Natural killer cell (primary cell): ENCODE data around the gene CCDC127. TPM values are rescaled to one million over a fixed set of nuclear protein-coding genes. Genes with fewer than 3 reads are reported as not detected.

ENCODE experiments used
- ATAC-seq, 3 donors: fragments of 150-1000 bp in 2 of 3; fragments of 200-7000 bp in 1 of 3; cut with Tn5 transposase; 1 replicate in 1 of 3; 2 replicates in 2 of 3; pipeline ENCODE4 v1.10.0; 2021; ENCODE audit warnings: mild to moderate bottlenecking in 2 of 3, moderate library complexity in 2 of 3
- DNase-seq, 2 donors: peaks; one replicate each; pipeline versions ENCODE4 v3.0.0 to v3.0.0-alpha.2; 2013 to 2021; ENCODE audit warnings: mixed read lengths in 1 of 2
- H3K27ac ChIP-seq: one replicate; pipeline ENCODE4 v1.5.1; 2013; ENCODE audit warnings: mild to moderate bottlenecking, low read length
- H3K27me3 ChIP-seq: one replicate; pipeline ENCODE4 v1.6.1; 2013; ENCODE audit warnings: low read length; ENCODE audit not compliant: control insufficient read depth, insufficient read depth
- H3K36me3 ChIP-seq: one replicate; pipeline ENCODE4 v1.6.1; 2013; ENCODE audit warnings: low read length; ENCODE audit not compliant: control insufficient read depth, insufficient read depth
- H3K4me1 ChIP-seq: one replicate; pipeline ENCODE4 v1.6.1; 2013; ENCODE audit warnings: low read length; ENCODE audit not compliant: control insufficient read depth, insufficient read depth
- H3K4me3 ChIP-seq: one replicate; pipeline ENCODE4 v1.5.1; 2013; ENCODE audit warnings: low read length
- H3K9me3 ChIP-seq: one replicate; pipeline ENCODE4 v1.6.1; 2013; ENCODE audit warnings: low read length; ENCODE audit not compliant: control insufficient read depth, insufficient read depth
- H3K27ac Mint-ChIP-seq, 2 donors: one replicate each; pipeline ENCODE4 v1.8.0; 2022; ENCODE audit warnings: mild to moderate bottlenecking in 2 of 2, mixed read lengths in 2 of 2, moderate library complexity in 1 of 2
- H3K27me3 Mint-ChIP-seq, 2 donors: one replicate each; pipeline ENCODE4 v1.8.0; 2022; ENCODE audit warnings: low read depth in 2 of 2, mixed read lengths in 2 of 2
- H3K36me3 Mint-ChIP-seq: one replicate; pipeline ENCODE4 v1.8.0; 2022; ENCODE audit warnings: mixed read lengths
- H3K4me1 Mint-ChIP-seq, 2 donors: one replicate each; pipeline ENCODE4 v1.8.0; 2022; ENCODE audit warnings: mixed read lengths in 2 of 2
- H3K4me3 Mint-ChIP-seq: one replicate; pipeline ENCODE4 v1.8.0; 2022; ENCODE audit warnings: mild to moderate bottlenecking, moderate library complexity, mixed read lengths
- H3K9me3 Mint-ChIP-seq, 2 donors: one replicate each; pipeline ENCODE4 v1.8.0; 2022; ENCODE audit warnings: mixed read lengths in 2 of 2
- CTCF ChIP-seq: fragments of 200-600 bp; IDR thresholded peaks from one replicate; pipeline ENCODE4 v1.8.0; 2022; ENCODE audit warnings: antibody characterized with exemption
- WGBS: methylation state at CpG from one replicate; pipeline ENCODE4 v1.1.7; 2013; ENCODE audit warnings: missing lambda C conversion rate; ENCODE audit not compliant: insufficient coverage; 5-methylcytosine and 5-hydroxymethylcytosine counted together
- intact Hi-C: fragments of 100-400 bp; cut with micrococcal nuclease; formaldehyde crosslinking; loops from one replicate; pipeline ENCODE4 v1.14.2; 2022
- total RNA-seq, 4 donors: library from RNA; stranded (reverse); fragments of 120-200 nt in 1 of 4; gene quantifications; one replicate each; pipeline versions ENCODE4 v1.2.3 to v1.2.4, GENCODE V29; 2013 to 2022

CCDC127 gene
- total RNA-seq, 3 donors from 2014 or later (not counting 1 experiment from before 2014, with no cell fraction given) = 4.4 to 6.2 (median 5.4) TPM

GRCh38 chr5:172841-173251 is 45.1 kb downstream of the CCDC127 start:
- Histone ChIP-seq H3K4me1 (no peaks in the 10 kb centered on the region), H3K4me3 (no peak overlapping the region), H3K27ac (no peak overlapping the region), H3K36me3 (no peaks in the 10 kb centered on the region), H3K9me3 (no peaks in the 10 kb centered on the region), H3K27me3 (no peaks in the 10 kb centered on the region)
- H3K36me3 Mint-ChIP-seq = no peaks in the 10 kb centered on the region
- WGBS = 82% methylated on average over 17 of the region's 17 CpGs
- no peaks in the 10 kb centered on the region for H3K27me3 Mint-ChIP-seq
- DNase-seq = no peak
- no peak overlapping the region for H3K4me3 Mint-ChIP-seq
- H3K9me3 Mint-ChIP-seq = no peaks in the 10 kb centered on the region
- no peak overlapping the region for H3K27ac Mint-ChIP-seq
- no peaks in the 10 kb centered on the region for H3K4me1 Mint-ChIP-seq
- no peak for TF ChIP-seq CTCF
- intact Hi-C loops = no loop called here
- ATAC-seq = no peak

GRCh38 chr5:172421-172820 is 45.5 kb downstream of the CCDC127 start:
- H3K9me3 Mint-ChIP-seq = no peaks in the 10 kb centered on the region
- TF ChIP-seq CTCF = no peak
- WGBS = 96% methylated on average over 13 of the region's 13 CpGs
- H3K27ac Mint-ChIP-seq = no peak overlapping the region
- no peak overlapping the region for H3K4me3 ChIP-seq
- no peaks in the 10 kb centered on the region for H3K4me1 Mint-ChIP-seq
- no peaks in the 10 kb centered on the region for H3K4me1 ChIP-seq
- DNase-seq = no peak
- H3K36me3 Mint-ChIP-seq = no peaks in the 10 kb centered on the region
- no peaks in the 10 kb centered on the region for H3K27me3 ChIP-seq
- H3K27ac ChIP-seq = no peak overlapping the region
- no peaks in the 10 kb centered on the region for H3K27me3 Mint-ChIP-seq
- intact Hi-C loops = no loop called here
- H3K4me3 Mint-ChIP-seq = no peak overlapping the region
- no peak for ATAC-seq
- no peaks in the 10 kb centered on the region for H3K36me3 ChIP-seq
- no peaks in the 10 kb centered on the region for H3K9me3 ChIP-seq

- Histone ChIP-seq H3K4me3 (no peak overlapping the region), H3K36me3 (no peaks in the 10 kb centered on the region), H3K4me1 (no peaks in the 10 kb centered on the region), H3K9me3 (no peaks in the 10 kb centered on the region), H3K27ac (no peak overlapping the region), H3K27me3 (no peaks in the 10 kb centered on the region)
- intact Hi-C loops = no loop called here
- Mint-ChIP-seq H3K4me3 (no peak overlapping the region), H3K4me1 (no peaks in the 10 kb centered on the region), H3K36me3 (no peaks in the 10 kb centered on the region), H3K27ac (no peak overlapping the region), H3K9me3 (no peaks in the 10 kb centered on the region), H3K27me3 (no peaks in the 10 kb centered on the region)
- ATAC-seq = no peak
- no peak for DNase-seq
- 93% methylated on average over 23 of the region's 23 CpGs for WGBS
- no peak for TF ChIP-seq CTCF
Observed at GRCh38 chr5:171801-172331, 46.1 kb downstream of the CCDC127 start.
